ENCODE data around the gene EPHA8. TPM values are rescaled to one million over a fixed set of nuclear protein-coding genes. Genes with fewer than 3 reads are reported as not detected.

EPHA8 gene
- total and polyA plus RNA-seq, 2 of the 4 experiments (the other 2 are of a cell fraction), result not detected

DNA sequence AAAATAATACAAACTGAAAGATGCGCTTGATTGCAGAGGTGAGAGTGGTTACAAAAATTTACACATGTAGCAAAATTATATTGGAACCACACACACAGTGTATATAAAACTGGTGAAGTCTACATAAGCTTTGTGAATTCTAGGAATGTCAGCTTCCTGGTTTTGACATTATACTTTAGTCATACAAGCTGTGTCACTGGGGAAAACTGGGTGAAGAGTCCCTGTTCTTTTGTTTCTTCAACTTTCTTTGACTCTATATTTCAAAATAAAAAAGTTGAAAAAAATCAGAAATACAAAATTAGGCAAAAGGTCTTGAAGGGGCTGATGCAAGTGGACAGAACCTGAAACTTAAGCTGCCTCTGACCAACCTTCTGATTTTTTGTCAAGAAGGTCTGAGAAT lies 83.1 kb downstream of the EPHA8 start:
- Histone ChIP-seq H4K8ac (ENCODE audit: low read depth in 2 of 2, low read length in 2 of 2) (no peak overlapping the region), H3K4me1 (ENCODE audit: control insufficient read depth, insufficient read depth, low read length) (peaks cover 2% of the 10 kb centered on the region; the same call in 1 of the 2 replicates), H3K18ac (ENCODE audit: low read depth, low read length) (no peak overlapping the region), H2BK5ac (ENCODE audit: low read depth, low read length, poor library complexity, severe bottlenecking) (no peak overlapping the region), H2BK15ac (ENCODE audit: low read depth, low read length) (no peak overlapping the region), H3K9me3 (ENCODE audit: control insufficient read depth, insufficient read depth, low read length) (no peaks in the 10 kb centered on the region), H3K23ac (ENCODE audit: low read depth, low read length) (no peak overlapping the region), H2BK120ac (ENCODE audit: low read depth, low read length) (no peak overlapping the region), H2BK20ac (ENCODE audit: low read depth, low read length) (no peak overlapping the region), H4K20me1 (ENCODE audit: insufficient read depth, low read length) (peaks cover 5% of the 10 kb centered on the region), H3K9me1 (ENCODE audit: insufficient read depth, low read length) (no peaks in the 10 kb centered on the region), H3K9ac (ENCODE audit: low read depth, low read length) (no peak overlapping the region), H3K4me2 (ENCODE audit: low read depth, low read length) (no peak overlapping the region), H3K56ac (ENCODE audit: extremely low read depth, insufficient read depth, low read length) (no peak overlapping the region), H3K14ac (replicated peaks; ENCODE audit: low read depth, low read length) (no peak overlapping the region), H3K4ac (ENCODE audit: low read depth, low read length) (no peak overlapping the region), H2AK5ac (ENCODE audit: low read depth, low read length) (no peak overlapping the region), H3K4me3 (ENCODE audit: insufficient read depth, low read depth, low read length) (no peak overlapping the region), H2AK9ac (replicated peaks; ENCODE audit: low read depth, low read length, poor library complexity) (no peak overlapping the region), H4K5ac (ENCODE audit: low read depth, low read length) (no peak overlapping the region), H3K36me3 (ENCODE audit: control insufficient read depth, insufficient read depth, low read length) (no peaks in the 10 kb centered on the region), H3K79me1 (ENCODE audit: low read depth in 1 of 2, low read length in 2 of 2) (no peaks in the 10 kb centered on the region), H3K27me3 (ENCODE audit: control insufficient read depth, insufficient read depth, low read length) (peaks cover 47% of the 10 kb centered on the region), H2AFZ (replicated peaks; ENCODE audit: low read length, poor library complexity) (no peak overlapping the region), H4K91ac (ENCODE audit: insufficient read depth, low read depth, low read length) (no peak overlapping the region), H3K27ac (ENCODE audit: insufficient read depth, low read length) (no peak overlapping the region)
- no CpG with 5 or more reads among the region's 1 CpG for WGBS, 2 experiments (ENCODE audit: extremely low coverage in 2 of 2, insufficient read length in 1 of 2)
- TF ChIP-seq USF2 (IDR thresholded peaks at IDR 0.05; ENCODE audit: low read depth, low read length) (no peak), RCOR1 (IDR thresholded peaks at IDR 0.05; ENCODE audit: insufficient replicate concordance, low read length) (no peak), CHD1 (IDR thresholded peaks at IDR 0.05; ENCODE audit: low read depth, low read length) (no peak), MAFK (IDR thresholded peaks at IDR 0.05; ENCODE audit: low read depth, low read length) (no peak), CEBPB (IDR thresholded peaks at IDR 0.05; ENCODE audit: low read depth, low read length) (no peak), RAD21 (IDR thresholded peaks at IDR 0.05; ENCODE audit: low read length) (no peak), BHLHE40 (IDR thresholded peaks at IDR 0.05; ENCODE audit: low read depth, low read length) (no peak), POLR2A (IDR thresholded peaks at IDR 0.05; ENCODE audit: low read depth, low read length) (no peak), MXI1 (IDR thresholded peaks at IDR 0.05; ENCODE audit: borderline replicate concordance, low read depth, low read length) (no peak), FOS (IDR thresholded peaks at IDR 0.05; ENCODE audit: low read depth, low read length) (no peak), MAZ (IDR thresholded peaks at IDR 0.05; ENCODE audit: borderline replicate concordance, low read depth, low read length) (no peak), CTCF (conservative IDR thresholded peaks at IDR 0.05; ENCODE audit: low read depth, low read length) (no peak)
- TF ChIP-seq, protein P1, sequence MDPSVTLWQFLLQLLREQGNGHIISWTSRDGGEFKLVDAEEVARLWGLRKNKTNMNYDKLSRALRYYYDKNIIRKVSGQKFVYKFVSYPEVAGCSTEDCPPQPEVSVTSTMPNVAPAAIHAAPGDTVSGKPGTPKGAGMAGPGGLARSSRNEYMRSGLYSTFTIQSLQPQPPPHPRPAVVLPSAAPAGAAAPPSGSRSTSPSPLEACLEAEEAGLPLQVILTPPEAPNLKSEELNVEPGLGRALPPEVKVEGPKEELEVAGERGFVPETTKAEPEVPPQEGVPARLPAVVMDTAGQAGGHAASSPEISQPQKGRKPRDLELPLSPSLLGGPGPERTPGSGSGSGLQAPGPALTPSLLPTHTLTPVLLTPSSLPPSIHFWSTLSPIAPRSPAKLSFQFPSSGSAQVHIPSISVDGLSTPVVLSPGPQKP (IDR thresholded peaks at IDR 0.05; ENCODE audit: borderline replicate concordance, low read depth, low read length), result no peak
- ATAC-seq (ENCODE audit: low read depth) (peak; percentile 57), DNase-seq (peak; percentile 18)
- dilution Hi-C loops (cut with HindIII; ENCODE audit: low sequenced_read_pairs, unreplicated experiment), result no loop called here
- in situ Hi-C loops (cut with MboI; ENCODE audit: low sequenced_read_pairs), result loop anchor here (5.0 kb wide), 1 partner anchor 229 kb away; no protein-coding TSS in a partner anchor
- intact Hi-C loops (cut with micrococcal nuclease), result loop anchor here (10.0 kb wide), 1 partner anchor 542 kb away; no protein-coding TSS in a partner anchor
- ChIA-PET POLR2A (ENCODE audit: unreplicated experiment) (no interaction called here), CTCF (interaction anchor here (0.6 kb wide), 1 partner anchor 9 kb away, joined by 4 read pairs; no protein-coding TSS in a partner anchor)
- BruUV-seq (replicated peaks), result no TSS peak
